GM12878 (cell line): ENCODE data around the gene MRPL39. TPM values are rescaled to one million over a fixed set of nuclear protein-coding genes. Genes with fewer than 3 reads are reported as not detected.

ENCODE experiments used
- ATAC-seq: fragments of 200-7000 bp; cut with Tn5 transposase; 3 replicates; pipeline ENCODE4 v1.9.1; 2020; ENCODE audit warnings: mild to moderate bottlenecking, moderate library complexity
- BruUV-seq: library from RNA; stranded (reverse); fragments of 400-500 nt; replicated peaks from 2 replicates; lab custom pipeline; 2021; lab: Mats Ljungman, UMichigan
- CTCF ChIA-PET: fragments of 300-600 bp; sonication (Branson Sonifier 250); formaldehyde crosslinking; extraction: SDS; loops from one replicate; lab custom pipeline; 2021; ENCODE audit warnings: inconsistent platforms; lab: Yijun Ruan, JAX
- POLR2A ChIA-PET: fragments of 350-600 bp; formaldehyde crosslinking; extraction: SDS; loops from one replicate; lab custom pipeline; 2021; ENCODE audit warnings: inconsistent platforms; lab: Charles Lee
- RAD21 ChIA-PET: fragments of 300-600 bp; sonication (Branson Sonifier 250); formaldehyde crosslinking; loops from one replicate; lab custom pipeline; 2023; ENCODE audit warnings: antibody characterized with exemption; ENCODE audit not compliant: unreplicated experiment; lab: Charles Lee
- SMC1A ChIA-PET: fragments of 300-600 bp; sonication (Branson Sonifier 250); formaldehyde crosslinking; loops from one replicate; lab custom pipeline; 2023; ENCODE audit not compliant: unreplicated experiment, uncharacterized antibody; lab: Charles Lee
- DNase-seq: peaks from one replicate; pipeline ENCODE4 v3.0.0-alpha.2; 2011; ENCODE audit warnings: low read depth, low spot score
- FAIRE-seq: peaks from 3 replicates; lab custom pipeline; 2011; peaks lifted over from hg19 to GRCh38; lab: Jason Lieb, UNC
- H2AFZ ChIP-seq: 2 replicates; pipeline ENCODE4 v1.6.0; 2011; ENCODE audit warnings: low read depth, low read length, control low read depth; ENCODE audit not compliant: control insufficient read depth
- H3K27ac ChIP-seq: 2 replicates; pipeline ENCODE4 v1.5.1; 2011; ENCODE audit warnings: control low read depth; ENCODE audit not compliant: control insufficient read depth, insufficient read depth
- H3K27me3 ChIP-seq, 2 experiments: replicated peaks in 1 of 2; 2 replicates each; pipeline versions ENCODE4 v1.6.0 to v1.6.1; 2011; ENCODE audit warnings: low read length in 1 of 2; ENCODE audit not compliant: control insufficient read depth in 2 of 2, insufficient read depth in 2 of 2
- H3K36me3 ChIP-seq, 2 experiments: 2 replicates each; pipeline ENCODE4 v1.5.1; 2011; ENCODE audit warnings: low read length in 1 of 2; ENCODE audit not compliant: control insufficient read depth in 2 of 2, insufficient read depth in 2 of 2
- H3K4me1 ChIP-seq: 2 replicates; pipeline ENCODE4 v1.6.1; 2011; ENCODE audit warnings: mild to moderate bottlenecking, low read length, moderate library complexity, mixed read lengths; ENCODE audit not compliant: control insufficient read depth, insufficient read depth
- H3K4me2 ChIP-seq: 2 replicates; pipeline ENCODE4 v1.6.0; 2011; ENCODE audit warnings: control low read depth; ENCODE audit not compliant: control insufficient read depth, insufficient read depth
- H3K4me3 ChIP-seq: fragments of 200-600 bp; sonication (generic); 2 replicates; pipeline ENCODE4 v1.5.1; 2016
- H3K79me2 ChIP-seq: 2 replicates; pipeline ENCODE4 v1.6.0; 2011; ENCODE audit warnings: low read length; ENCODE audit not compliant: control insufficient read depth, insufficient read depth
- H3K9ac ChIP-seq: 2 replicates; pipeline ENCODE4 v1.8.0; 2011; ENCODE audit warnings: low read length, control low read depth, mixed read lengths; ENCODE audit not compliant: control insufficient read depth, insufficient read depth
- H3K9me3 ChIP-seq: replicated peaks from 3 replicates; pipeline ENCODE4 v1.5.1; 2011; ENCODE audit warnings: mild to moderate bottlenecking, low read length; ENCODE audit not compliant: control insufficient read depth, insufficient read depth
- H4K20me1 ChIP-seq: 2 replicates; pipeline ENCODE4 v1.6.0; 2011; ENCODE audit not compliant: control insufficient read depth, insufficient read depth
- BMI1 ChIP-seq: fragments of 450-650 bp; IDR thresholded peaks from 2 replicates; pipeline ENCODE4 v1.6.1; 2016; ENCODE audit warnings: mild to moderate bottlenecking, moderate library complexity, borderline replicate concordance
- NFIC ChIP-seq: IDR thresholded peaks from 2 replicates; pipeline ENCODE4 v1.6.1; 2012; ENCODE audit warnings: low read depth, mild to moderate bottlenecking, inconsistent platforms, low read length, moderate library complexity
- RELA ChIP-seq: fragments of 450-650 bp; IDR thresholded peaks from 2 replicates; pipeline ENCODE4 v1.8.0; 2014; ENCODE audit warnings: borderline replicate concordance; ENCODE audit not compliant: partially characterized antibody
- RFX5 ChIP-seq: IDR thresholded peaks from 2 replicates; pipeline ENCODE4 v1.6.1; 2011; ENCODE audit warnings: low read depth, low read length, improper control_type of control experiment
- SMAD5 ChIP-seq: IDR thresholded peaks from 2 replicates; pipeline ENCODE4 v1.6.1; 2016; ENCODE audit warnings: antibody characterized with exemption, low read depth
- ZZZ3 ChIP-seq: IDR thresholded peaks from 2 replicates; pipeline ENCODE4 v1.6.1; 2011; ENCODE audit warnings: low read depth; ENCODE audit not compliant: control insufficient read depth, insufficient read length
- WGBS: methylation state at CpG from one replicate; pipeline ENCODE4 v1.1.6; 2016; ENCODE audit warnings: low lambda C conversion rate; ENCODE audit not compliant: insufficient replicate concordance, insufficient coverage; ENCODE audit errors: missing lambda C conversion rate; 5-methylcytosine and 5-hydroxymethylcytosine counted together
- in situ Hi-C: fragments of 300-500 bp; cut with MboI; formaldehyde crosslinking; loops from 9 replicates; pipeline ENCODE4 v1.14.3; 2018; ENCODE audit warnings: mixed read lengths
- intact Hi-C: fragments of 100-400 bp; cut with micrococcal nuclease; formaldehyde crosslinking; loops from one replicate; pipeline ENCODE4 v1.14.2; 2022; ENCODE audit not compliant: unreplicated experiment
- polyA plus RNA-seq, 11 experiments: library from polyadenylated mRNA; depleted of rRNA in 4 of 11; unstranded in 6 of 11; stranded (reverse) in 5 of 11; fragments of >200 nt; fragmentation: Nextera tagmentation in 4 of 11; fragmentation: Illumina TruSeq in 1 of 11; extraction: Ambion mirVana in 4 of 11; extraction: Trizol in 1 of 11; gene quantifications; 1 replicate in 1 of 11; 2 replicates in 10 of 11; pipeline versions ENCODE4 v1.2.1 to v1.2.3, GENCODE V29; 2011 to 2016; ENCODE audit warnings: inconsistent platforms in 2 of 11, missing spikeins in 2 of 11, low read depth in 1 of 11
- total RNA-seq, 4 experiments: library from RNA; depleted of rRNA in 3 of 4; stranded (reverse); fragments of >200 nt in 3 of 4; fragmentation: Illumina TruSeq in 1 of 4; extraction: Trizol in 1 of 4; gene quantifications; 2 replicates each; pipeline versions ENCODE4 v1.2.1 to v1.2.3, GENCODE V29; 2013 to 2021
- TF ChIP-seq, protein P1 (sequence below): fragments of 450-650 bp; IDR thresholded peaks from 2 replicates; pipeline ENCODE4 v1.6.1; 2017; ENCODE audit warnings: mild to moderate bottlenecking, moderate library complexity
- TF ChIP-seq, protein P2 (sequence below): fragments of 450-650 bp; IDR thresholded peaks from 2 replicates; pipeline ENCODE4 v1.6.1; 2017; ENCODE audit warnings: mild to moderate bottlenecking

The MRPL39 gene
- total and polyA plus RNA-seq, 10 of the 15 experiments (the other 5 are each of a cell fraction or from before 2014, with no cell fraction given), result 68.8 to 292 (median 120) TPM

DNA sequence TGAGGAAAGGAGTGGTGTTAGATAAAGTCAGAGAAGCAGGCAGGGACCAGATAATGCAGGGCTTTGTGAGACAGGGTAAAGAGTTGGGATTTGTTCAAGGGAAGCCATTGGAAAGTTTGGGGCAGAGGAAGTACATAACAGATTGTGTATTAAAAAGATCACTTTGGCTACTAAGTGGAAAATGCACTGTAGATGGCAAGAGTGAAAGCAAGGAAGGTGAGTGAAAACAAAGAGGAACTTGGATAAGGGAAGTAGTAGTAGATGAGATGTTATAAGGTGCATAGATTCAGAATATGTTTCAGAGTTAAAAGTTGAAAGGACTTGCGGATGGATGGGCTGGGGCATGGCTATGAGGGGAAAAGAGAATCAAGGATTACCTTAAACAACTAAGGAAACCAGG, 17.4 kb downstream of the MRPL39 start:
- in situ Hi-C loops, result no loop called here
- Histone ChIP-seq H3K27me3 (no peaks in the 10 kb centered on the region), H3K79me2 (no peaks in the 10 kb centered on the region; the same call in 1 of the 2 replicates), H2AFZ (no peak overlapping the region), H4K20me1 (no peaks in the 10 kb centered on the region), H3K36me3 (peaks cover 5 to 30% of the 10 kb centered on the region in 2 experiments), H3K4me3 (no peak overlapping the region), H3K9ac (no peak overlapping the region), H3K27ac (no peak overlapping the region), H3K9me3 (no peaks in the 10 kb centered on the region), H3K4me2 (no peak overlapping the region), H3K4me1 (no peaks in the 10 kb centered on the region)
- CTCF ChIA-PET, result interaction anchor here (0.7 kb wide), 1 partner anchor 19 kb away, joined by 5 read pairs; no protein-coding TSS in a partner anchor
- DNase-seq (no peak), ATAC-seq (peak; percentile 5; the same call in 1 of the 3 replicates), FAIRE-seq (no peak)
- WGBS, result 88% methylated on average over 1 of the region's 1 CpG
- no TSS peak for BruUV-seq
- RAD21 ChIA-PET, result no interaction called here
- SMC1A ChIA-PET, result interaction anchor here (1.7 to 2.6 kb wide), 2 partner anchors 15 to 16 kb away, joined by 6 to 7 read pairs; no protein-coding TSS in a partner anchor
- POLR2A ChIA-PET, result interaction anchor here (0.6 to 1.5 kb wide), 2 partner anchors 12 to 169 kb away, joined by 3 read pairs; no protein-coding TSS in a partner anchor
- no peak for TF ChIP-seq RFX5
- no peak for TF ChIP-seq SMAD5
- TF ChIP-seq ZZZ3, result no peak
- TF ChIP-seq, protein P1, sequence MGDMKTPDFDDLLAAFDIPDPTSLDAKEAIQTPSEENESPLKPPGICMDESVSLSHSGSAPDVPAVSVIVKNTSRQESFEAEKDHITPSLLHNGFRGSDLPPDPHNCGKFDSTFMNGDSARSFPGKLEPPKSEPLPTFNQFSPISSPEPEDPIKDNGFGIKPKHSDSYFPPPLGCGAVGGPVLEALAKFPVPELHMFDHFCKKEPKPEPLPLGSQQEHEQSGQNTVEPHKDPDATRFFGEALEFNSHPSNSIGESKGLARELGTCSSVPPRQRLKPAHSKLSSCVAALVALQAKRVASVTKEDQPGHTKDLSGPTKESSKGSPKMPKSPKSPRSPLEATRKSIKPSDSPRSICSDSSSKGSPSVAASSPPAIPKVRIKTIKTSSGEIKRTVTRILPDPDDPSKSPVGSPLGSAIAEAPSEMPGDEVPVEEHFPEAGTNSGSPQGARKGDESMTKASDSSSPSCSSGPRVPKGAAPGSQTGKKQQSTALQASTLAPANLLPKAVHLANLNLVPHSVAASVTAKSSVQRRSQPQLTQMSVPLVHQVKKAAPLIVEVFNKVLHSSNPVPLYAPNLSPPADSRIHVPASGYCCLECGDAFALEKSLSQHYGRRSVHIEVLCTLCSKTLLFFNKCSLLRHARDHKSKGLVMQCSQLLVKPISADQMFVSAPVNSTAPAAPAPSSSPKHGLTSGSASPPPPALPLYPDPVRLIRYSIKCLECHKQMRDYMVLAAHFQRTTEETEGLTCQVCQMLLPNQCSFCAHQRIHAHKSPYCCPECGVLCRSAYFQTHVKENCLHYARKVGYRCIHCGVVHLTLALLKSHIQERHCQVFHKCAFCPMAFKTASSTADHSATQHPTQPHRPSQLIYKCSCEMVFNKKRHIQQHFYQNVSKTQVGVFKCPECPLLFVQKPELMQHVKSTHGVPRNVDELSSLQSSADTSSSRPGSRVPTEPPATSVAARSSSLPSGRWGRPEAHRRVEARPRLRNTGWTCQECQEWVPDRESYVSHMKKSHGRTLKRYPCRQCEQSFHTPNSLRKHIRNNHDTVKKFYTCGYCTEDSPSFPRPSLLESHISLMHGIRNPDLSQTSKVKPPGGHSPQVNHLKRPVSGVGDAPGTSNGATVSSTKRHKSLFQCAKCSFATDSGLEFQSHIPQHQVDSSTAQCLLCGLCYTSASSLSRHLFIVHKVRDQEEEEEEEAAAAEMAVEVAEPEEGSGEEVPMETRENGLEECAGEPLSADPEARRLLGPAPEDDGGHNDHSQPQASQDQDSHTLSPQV, result no peak
- TF ChIP-seq, protein P2, sequence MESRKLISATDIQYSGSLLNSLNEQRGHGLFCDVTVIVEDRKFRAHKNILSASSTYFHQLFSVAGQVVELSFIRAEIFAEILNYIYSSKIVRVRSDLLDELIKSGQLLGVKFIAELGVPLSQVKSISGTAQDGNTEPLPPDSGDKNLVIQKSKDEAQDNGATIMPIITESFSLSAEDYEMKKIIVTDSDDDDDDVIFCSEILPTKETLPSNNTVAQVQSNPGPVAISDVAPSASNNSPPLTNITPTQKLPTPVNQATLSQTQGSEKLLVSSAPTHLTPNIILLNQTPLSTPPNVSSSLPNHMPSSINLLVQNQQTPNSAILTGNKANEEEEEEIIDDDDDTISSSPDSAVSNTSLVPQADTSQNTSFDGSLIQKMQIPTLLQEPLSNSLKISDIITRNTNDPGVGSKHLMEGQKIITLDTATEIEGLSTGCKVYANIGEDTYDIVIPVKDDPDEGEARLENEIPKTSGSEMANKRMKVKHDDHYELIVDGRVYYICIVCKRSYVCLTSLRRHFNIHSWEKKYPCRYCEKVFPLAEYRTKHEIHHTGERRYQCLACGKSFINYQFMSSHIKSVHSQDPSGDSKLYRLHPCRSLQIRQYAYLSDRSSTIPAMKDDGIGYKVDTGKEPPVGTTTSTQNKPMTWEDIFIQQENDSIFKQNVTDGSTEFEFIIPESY, result no peak
- no peak for TF ChIP-seq NFIC
- no peak for TF ChIP-seq RELA
- TF ChIP-seq BMI1, result no peak
- intact Hi-C loops, result no loop called here
